K562 (cell line): ENCODE measurements around the gene MAP4K5. TPM values are rescaled to one million over a fixed set of nuclear protein-coding genes. Genes with fewer than 3 reads are reported as not detected.

ENCODE experiments used
- ATAC-seq: fragments of 200-7000 bp; cut with Tn5 transposase; 3 replicates; pipeline ENCODE4 v1.9.1; 2020; ENCODE audit warnings: moderate library complexity
- BruUV-seq: library from RNA; stranded (reverse); fragments of 400-500 nt; replicated peaks from 2 replicates; lab custom pipeline; 2021; lab: Mats Ljungman, UMichigan
- CTCF ChIA-PET: fragments of 300-600 bp; formaldehyde crosslinking; extraction: SDS; loops from one replicate; lab custom pipeline; 2021; ENCODE audit warnings: low intra/inter-chr PET ratio; lab: Yijun Ruan, JAX
- POLR2A ChIA-PET: fragments of 300-600, 350-650 bp; sonication (Branson Sonifier 250); formaldehyde crosslinking; extraction: SDS; loops from one replicate; lab custom pipeline; 2021; ENCODE audit warnings: antibody characterized with exemption, inconsistent platforms; lab: Yijun Ruan, JAX
- DNase-seq, 4 experiments: peaks; one replicate each; pipeline versions ENCODE4 v3.0.0 to v3.0.0-alpha.2; 2011 to 2018; ENCODE audit warnings: low spot score in 3 of 4, mixed read lengths in 3 of 4; ENCODE audit errors: extremely low read depth in 1 of 4
- FAIRE-seq: peaks from 2 replicates; lab custom pipeline; 2011; peaks lifted over from hg19 to GRCh38; lab: Jason Lieb, UNC
- H2AFZ ChIP-seq: 2 replicates; pipeline ENCODE4 v1.6.0; 2011; ENCODE audit warnings: low read depth, low read length, control low read depth, inconsistent platforms
- H3K27ac ChIP-seq: fragments of 200-600 bp; 3 replicates; pipeline ENCODE4 v1.8.0; 2011; ENCODE audit warnings: low read depth, mild to moderate bottlenecking, control low read depth, inconsistent platforms, low read length, moderate library complexity, mixed read lengths; ENCODE audit errors: extremely low read depth
- H3K27me3 ChIP-seq, 2 experiments: fragments of 300-600 bp in 1 of 2; 2 replicates in 1 of 2; 3 replicates in 1 of 2; pipeline versions ENCODE4 v1.6.0 to v1.8.0; 2011; ENCODE audit warnings: inconsistent platforms in 2 of 2, low read length in 2 of 2, mild to moderate bottlenecking in 1 of 2, mixed read lengths in 1 of 2, moderate library complexity in 1 of 2; ENCODE audit not compliant: control insufficient read depth in 2 of 2, insufficient read depth in 2 of 2
- H3K36me3 ChIP-seq: fragments of 300-600 bp; 3 replicates; pipeline ENCODE4 v1.8.0; 2011; ENCODE audit warnings: mild to moderate bottlenecking, low read length, inconsistent platforms; ENCODE audit not compliant: control insufficient read depth, insufficient read depth
- H3K4me1 ChIP-seq, 2 experiments: fragments of 200-600 bp in 1 of 2; replicated peaks in 1 of 2; 2 replicates in 1 of 2; 3 replicates in 1 of 2; pipeline versions ENCODE4 v1.5.1 to v1.8.0; 2011; ENCODE audit warnings: inconsistent platforms in 2 of 2, low read length in 2 of 2, mild to moderate bottlenecking in 1 of 2, mixed read lengths in 1 of 2, moderate library complexity in 1 of 2; ENCODE audit not compliant: control insufficient read depth in 2 of 2, insufficient read depth in 2 of 2
- H3K4me2 ChIP-seq: 2 replicates; pipeline ENCODE4 v1.6.1; 2011; ENCODE audit warnings: low read length, control low read depth, inconsistent platforms, mixed read lengths; ENCODE audit not compliant: insufficient read depth
- H3K4me3 ChIP-seq: fragments of 200-600 bp; sonication (generic), shearing (Covaris generic); 2 replicates; pipeline ENCODE4 v1.5.1; 2016; ENCODE audit warnings: control low read depth, inconsistent platforms
- H3K79me2 ChIP-seq: fragments of 200-600 bp; 3 replicates; pipeline ENCODE4 v1.8.0; 2011; ENCODE audit warnings: low read length, inconsistent platforms; ENCODE audit not compliant: control insufficient read depth, insufficient read depth
- H3K9ac ChIP-seq, 2 experiments: 2 replicates each; pipeline versions ENCODE4 v1.6.0 to v1.6.1; 2011; ENCODE audit warnings: low read depth in 2 of 2, low read length in 2 of 2, control low read depth in 1 of 2, inconsistent platforms in 1 of 2, mild to moderate bottlenecking in 1 of 2, mixed read lengths in 1 of 2; ENCODE audit not compliant: insufficient read depth in 1 of 2
- H3K9me1 ChIP-seq: one replicate; pipeline ENCODE4 v1.6.0; 2011; ENCODE audit warnings: inconsistent platforms, mild to moderate bottlenecking, low read length, moderate library complexity; ENCODE audit not compliant: control insufficient read depth, insufficient read depth
- H3K9me3 ChIP-seq: replicated peaks from 2 replicates; pipeline ENCODE4 v1.5.1; 2011; ENCODE audit warnings: low read depth, low read length, inconsistent platforms; ENCODE audit not compliant: control insufficient read depth, insufficient read depth
- H4K20me1 ChIP-seq: replicated peaks from 2 replicates; pipeline ENCODE4 v1.6.1; 2011; ENCODE audit warnings: low read length, inconsistent platforms, mixed read lengths; ENCODE audit not compliant: control insufficient read depth, insufficient read depth
- CCAR2 ChIP-seq: fragments of 200-400 bp; formaldehyde crosslinking; IDR thresholded peaks from 2 replicates; pipeline ENCODE4 v1.6.1; 2017; ENCODE audit warnings: mild to moderate bottlenecking, low read depth, low read length
- CREBBP ChIP-seq: IDR thresholded peaks from one replicate; pipeline ENCODE4 v1.6.1; 2012; ENCODE audit warnings: low read depth, mild to moderate bottlenecking, control low read depth, inconsistent platforms, low read length
- EZH2 ChIP-seq: IDR thresholded peaks from 2 replicates; pipeline ENCODE4 v1.6.1; 2012; ENCODE audit warnings: low read depth, mild to moderate bottlenecking, inconsistent platforms, low read length, borderline replicate concordance
- FOXO4 ChIP-seq: fragments of 450-650 bp; formaldehyde crosslinking; IDR thresholded peaks from 2 replicates; pipeline ENCODE4 v1.4.0; 2020; ENCODE audit warnings: mild to moderate bottlenecking, moderate library complexity
- HMG20A ChIP-seq: fragments of 450-650 bp; formaldehyde crosslinking; conservative IDR thresholded peaks from 2 replicates; pipeline ENCODE4 v1.4.0; 2020; ENCODE audit warnings: mild to moderate bottlenecking, mixed read lengths
- NEUROD1 ChIP-seq: fragments of 150-350 bp; IDR thresholded peaks from 2 replicates; pipeline ENCODE4 v1.6.1; 2014; ENCODE audit warnings: borderline replicate concordance, low read length, low read depth; ENCODE audit not compliant: partially characterized antibody
- PRPF4 ChIP-seq: fragments of 200-400 bp; formaldehyde crosslinking; IDR thresholded peaks from one replicate; pipeline ENCODE4 v1.6.1; 2017; ENCODE audit warnings: low read length, low read depth, mild to moderate bottlenecking; ENCODE audit not compliant: insufficient read depth, poor library complexity, severe bottlenecking
- RAD51 ChIP-seq: fragments of 450-650 bp; IDR thresholded peaks from 2 replicates; pipeline ENCODE4 v1.7.1; 2016; ENCODE audit warnings: low read depth, mild to moderate bottlenecking, borderline replicate concordance
- TCF3 ChIP-seq: sonication (generic); formaldehyde crosslinking; IDR thresholded peaks from 2 replicates; pipeline ENCODE4 v1.4.0; 2020; ENCODE audit warnings: mild to moderate bottlenecking, missing genetic modification reagents
- ZBTB2 ChIP-seq: fragments of 450-650 bp; IDR thresholded peaks from 2 replicates; pipeline ENCODE4 v1.6.1; 2016; ENCODE audit warnings: antibody characterized with exemption
- ZKSCAN1 ChIP-seq: fragments of 150-350 bp; IDR thresholded peaks from 2 replicates; pipeline ENCODE4 v1.6.1; 2016; ENCODE audit warnings: low read depth, low read length
- ZNF408 ChIP-seq: fragments of 250-450 bp; sonication (Bioruptor Pico); IDR thresholded peaks from 2 replicates; pipeline ENCODE4 v1.4.0; 2020; ENCODE audit warnings: low read depth, mild to moderate bottlenecking, moderate library complexity
- WGBS: fragments of 100-300 bp; shearing (Covaris generic); methylation state at CpG from one replicate; pipeline ENCODE4 v1.1.6; 2016; ENCODE audit warnings: low coverage, mixed read lengths; ENCODE audit not compliant: insufficient coverage; ENCODE audit errors: missing lambda C conversion rate; 5-methylcytosine and 5-hydroxymethylcytosine counted together
- in situ Hi-C: fragments of 300-500 bp; cut with MboI; formaldehyde crosslinking; loops from 4 replicates; pipeline ENCODE4 v1.15.0; 2018; ENCODE audit warnings: inconsistent platforms, mixed read lengths
- intact Hi-C: fragments of 100-400 bp; cut with micrococcal nuclease; formaldehyde crosslinking; loops from 2 replicates; pipeline ENCODE4 v1.14.2; 2022
- polyA plus RNA-seq, 8 experiments: library from polyadenylated mRNA; depleted of rRNA in 4 of 8; stranded (reverse) in 5 of 8; unstranded in 3 of 8; fragments of >200 nt; fragmentation: Nextera tagmentation in 2 of 8; fragmentation: Illumina TruSeq in 1 of 8; extraction: Ambion mirVana in 2 of 8; extraction: Trizol in 1 of 8; gene quantifications; 2 replicates each; pipeline versions ENCODE4 v1.2.1 to v1.2.3, GENCODE V29; 2011 to 2014; ENCODE audit warnings: inconsistent platforms in 1 of 8, missing spikeins in 1 of 8
- total RNA-seq, 7 experiments: library from RNA; depleted of rRNA in 6 of 7; stranded (reverse); fragments of >200 nt in 6 of 7; fragmentation: Illumina TruSeq in 2 of 7; extraction: Trizol in 2 of 7; gene quantifications; 2 replicates each; pipeline versions ENCODE4 v1.2.1 to v1.2.3, GENCODE V29; 2011 to 2021; ENCODE audit warnings: low replicate concordance in 1 of 7

Gene MAP4K5
- total and polyA plus RNA-seq, 9 of the 15 experiments (the other 6 are each of a cell fraction or from before 2014, with no cell fraction given) = 5.9 to 29.4 (median 18.0) TPM

- ATAC-seq = no peak
- Histone ChIP-seq H3K9me3 (no peaks in the 10 kb centered on the region), H3K9me1 (no peaks in the 10 kb centered on the region), H3K27ac (no peak overlapping the region), H2AFZ (no peak overlapping the region), H4K20me1 (peaks cover 5% of the 10 kb centered on the region; the same call in 1 of the 2 replicates), H3K4me2 (no peak overlapping the region), H3K4me3 (no peak overlapping the region), H3K27me3 (no peaks in the 10 kb centered on the region), H3K79me2 (peaks cover 87% of the 10 kb centered on the region), H3K4me1 (peaks cover 0 to 2% of the 10 kb centered on the region in 2 experiments; a peak in 3 of 5 replicates), H3K9ac (no peak overlapping the region), H3K36me3 (peaks cover 14% of the 10 kb centered on the region; the same call in 2 of the 3 replicates)
- TF ChIP-seq NEUROD1 (no peak), CREBBP (no peak), RAD51 (no peak), FOXO4 (no peak), ZKSCAN1 (no peak), TCF3 (CRISPR knock-in tag) (no peak), ZNF408 (no peak), ZBTB2 (no peak), CCAR2 (no peak), PRPF4 (no peak), HMG20A (CRISPR knock-in tag) (no peak), EZH2 (no peak)
- WGBS = 91% methylated on average over 2 of the region's 2 CpGs
- DNase-seq = no peak
- no peak for FAIRE-seq
- no TSS peak for BruUV-seq
- in situ Hi-C loops (loop anchor here (10.0 kb wide), 1 partner anchor 199 kb away; no protein-coding TSS in a partner anchor), intact Hi-C loops (no loop called here)
- ChIA-PET CTCF (interaction anchor here (0.5 kb wide), 1 partner anchor 216 kb away, joined by 5 read pairs; no protein-coding TSS in a partner anchor), POLR2A (no interaction called here)
Observed at GRCh38 chr14:50524060-50524459, 8.3 kb downstream of the MAP4K5 start.
